GM12892 (cell line): ENCODE data around the gene IGF1R.

Experiments used
- POLR2A ChIP-seq: IDR thresholded peaks from 2 replicates; pipeline ENCODE4 v1.6.1; 2011; ENCODE audit warnings: low read depth, low read length, control low read depth
- POLR2AphosphoS5 ChIP-seq: IDR thresholded peaks from 2 replicates; pipeline ENCODE4 v1.6.1; 2011; ENCODE audit warnings: low read depth, low read length, control low read depth
- TAF1 ChIP-seq: IDR thresholded peaks from 2 replicates; pipeline ENCODE4 v1.6.1; 2011; ENCODE audit warnings: low read depth, mild to moderate bottlenecking, control low read depth, low read length, borderline replicate concordance

GRCh38 chr15:98689431-98689861 is 41.1 kb downstream of the IGF1R start:
- TF ChIP-seq TAF1, result no peak
- no peak for TF ChIP-seq POLR2AphosphoS5
- no peak for TF ChIP-seq POLR2A
